Karpas-422 (cell line): ENCODE measurements around the gene CENPN. TPM values are rescaled to one million over a fixed set of nuclear protein-coding genes. Genes with fewer than 3 reads are reported as not detected.

ENCODE experiments used
- DNase-seq: peaks from one replicate; pipeline ENCODE4 v3.0.0-alpha.2; 2015
- H2AFZ ChIP-seq: fragments of 200-600 bp; sonication (generic); 2 replicates; pipeline ENCODE4 v1.6.1; 2014; ENCODE audit warnings: antibody characterized with exemption, low read length, mixed read lengths
- H3K27ac ChIP-seq: fragments of 200-600 bp; sonication (generic); 2 replicates; pipeline ENCODE4 v1.5.1; 2014; ENCODE audit warnings: mild to moderate bottlenecking, low read length, moderate library complexity
- H3K27me3 ChIP-seq: fragments of 200-600 bp; sonication (generic); 2 replicates; pipeline ENCODE4 v1.6.1; 2014; ENCODE audit warnings: low read length, mixed read lengths
- H3K36me3 ChIP-seq: fragments of 200-600 bp; sonication (generic); 2 replicates; pipeline ENCODE4 v1.6.1; 2014; ENCODE audit warnings: low read length, mixed read lengths; ENCODE audit not compliant: insufficient read depth
- H3K4me1 ChIP-seq: fragments of 200-600 bp; sonication (generic); 2 replicates; pipeline ENCODE4 v1.6.1; 2014; ENCODE audit warnings: mild to moderate bottlenecking, low read length, mixed read lengths
- H3K4me2 ChIP-seq: fragments of 200-600 bp; sonication (generic); 2 replicates; pipeline ENCODE4 v1.6.1; 2014; ENCODE audit warnings: low read length, low read depth, mild to moderate bottlenecking; ENCODE audit not compliant: poor library complexity, severe bottlenecking
- H3K4me3 ChIP-seq: fragments of 200-600 bp; sonication (generic); 2 replicates; pipeline ENCODE4 v1.5.1; 2014; ENCODE audit warnings: mild to moderate bottlenecking, antibody characterized with exemption, low read length, mixed read lengths
- H3K79me2 ChIP-seq: fragments of 200-600 bp; sonication (generic); 2 replicates; pipeline ENCODE4 v1.6.1; 2014; ENCODE audit warnings: mild to moderate bottlenecking, low read length, mixed read lengths
- H3K9ac ChIP-seq: fragments of 200-600 bp; sonication (generic); 2 replicates; pipeline ENCODE4 v1.6.0; 2014; ENCODE audit warnings: low read length
- H3K9me2 ChIP-seq: fragments of 200-600 bp; sonication (generic), shearing (Covaris generic); replicated peaks from 2 replicates; pipeline ENCODE4 v1.6.0; 2014; ENCODE audit warnings: mild to moderate bottlenecking, low read length, moderate library complexity; ENCODE audit not compliant: insufficient read depth
- H3K9me3 ChIP-seq: fragments of 300-700, 200-600 bp; sonication (generic); 2 replicates; pipeline ENCODE4 v1.6.1; 2014; ENCODE audit warnings: low read length, mixed read lengths
- H4K20me1 ChIP-seq: fragments of 200-600 bp; sonication (generic); 2 replicates; pipeline ENCODE4 v1.6.1; 2014; ENCODE audit warnings: mild to moderate bottlenecking, antibody characterized with exemption, low read length, low read depth; ENCODE audit not compliant: insufficient read depth
- small RNA-seq: library from RNA; depleted of rRNA; stranded (forward); fragments of <200 nt; gene quantifications from one replicate; pipeline ENCODE3, GENCODE V24; 2014
- total RNA-seq: library from RNA; depleted of rRNA; stranded (reverse); fragments of >200 nt; shearing (Covaris generic); gene quantifications from 2 replicates; pipeline ENCODE4 v1.2.3, GENCODE V29; 2014; ENCODE audit warnings: low replicate concordance; rRNA removed

Gene CENPN
- total RNA-seq, 1 experiment from 2014 or later: 24.4 TPM

DNA sequence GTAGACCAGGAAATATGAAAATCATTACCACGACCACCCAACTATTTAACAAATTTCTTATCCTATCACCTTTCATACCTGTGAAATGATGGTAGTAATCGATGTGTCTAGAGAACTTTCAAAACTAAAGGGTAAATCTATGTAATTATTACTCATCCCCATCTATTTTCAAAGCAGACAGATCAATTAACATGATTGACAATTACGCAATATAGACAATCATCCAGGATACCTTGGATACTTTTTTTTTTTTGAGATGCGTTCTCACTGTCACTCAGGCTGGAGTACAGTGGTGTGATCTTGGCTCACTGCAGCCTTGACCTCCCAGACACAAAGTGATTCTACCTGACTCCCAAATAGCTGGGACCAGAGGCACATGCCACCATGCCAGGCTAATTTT lies 74.0 kb downstream of the CENPN start:
- no peak for DNase-seq
- no peak overlapping the region for H3K4me2 ChIP-seq
- peaks cover 9% of the 10 kb centered on the region for H3K79me2 ChIP-seq
- no peaks in the 10 kb centered on the region for H3K9me2 ChIP-seq
- H3K9ac ChIP-seq: no peak overlapping the region
- no peak overlapping the region for H2AFZ ChIP-seq
- H3K36me3 ChIP-seq: peaks cover 9% of the 10 kb centered on the region; the same call in 1 of the 2 replicates
- peaks cover 10% of the 10 kb centered on the region for H3K4me1 ChIP-seq
- no peak overlapping the region for H3K27ac ChIP-seq
- no peaks in the 10 kb centered on the region for H3K27me3 ChIP-seq
- H3K9me3 ChIP-seq: no peaks in the 10 kb centered on the region
- no peaks in the 10 kb centered on the region for H4K20me1 ChIP-seq
- no peak overlapping the region for H3K4me3 ChIP-seq

Small RNA genes within 50 kb of the gene (small RNA-seq; reads per million reads assigned to genes)
- gene AC092718.3: not detected

Other genes with a start within 250 kb of the CENPN start
- gene CDYL2, start 202.6 kb upstream of the CENPN start, total RNA-seq: not detected in 2 replicates
- 38.5 and 38.9 TPM in 2 replicates for gene CMC2, start 329 bp upstream of the CENPN start, total RNA-seq
- 25.0 and 62.1 TPM in 2 replicates for gene ATMIN, start 28.6 kb downstream of the CENPN start, total RNA-seq
- gene C16orf46, start 70.0 kb downstream of the CENPN start, total RNA-seq: 0.22 TPM in 1 of 2 replicates, not detected in the other
- gene GCSH, start 89.2 kb downstream of the CENPN start, total RNA-seq: 39.1 and 49.2 TPM in 2 replicates
- gene BCO1, start 231.5 kb downstream of the CENPN start, total RNA-seq: not detected in 2 replicates